ENCODE measurements around the gene ARHGAP18.

The ARHGAP18 gene

GRCh38 chr6:129635396-129636130, 74.4 kb downstream of the ARHGAP18 start:
- in situ Hi-C loops (cut with HindIII; ENCODE audit: low pct_ligation_motif_present, low pct_unique_long_range_greater_than_20kb, low sequenced_read_pairs) = no loop called here
- no peak for DNase-seq

- no peak for DNase-seq
- in situ Hi-C loops (cut with HindIII; ENCODE audit: low pct_ligation_motif_present, low pct_unique_long_range_greater_than_20kb, low sequenced_read_pairs) = no loop called here
Measured at GRCh38 chr6:129634411-129635230, 75.4 kb downstream of the ARHGAP18 start.

GRCh38 chr6:129633529-129633928, 76.4 kb downstream of the ARHGAP18 start:
- DNase-seq = no peak
- in situ Hi-C loops (cut with HindIII; ENCODE audit: low pct_ligation_motif_present, low pct_unique_long_range_greater_than_20kb, low sequenced_read_pairs) = no loop called here

- in situ Hi-C loops (cut with HindIII; ENCODE audit: low pct_ligation_motif_present, low pct_unique_long_range_greater_than_20kb, low sequenced_read_pairs) = no loop called here
- no peak for DNase-seq
Measured at GRCh38 chr6:129632172-129632613, 77.8 kb downstream of the ARHGAP18 start.

GRCh38 chr6:129631070-129631469, 78.9 kb downstream of the ARHGAP18 start:
- DNase-seq = no peak
- in situ Hi-C loops (cut with HindIII; ENCODE audit: low pct_ligation_motif_present, low pct_unique_long_range_greater_than_20kb, low sequenced_read_pairs) = no loop called here

- in situ Hi-C loops (cut with HindIII; ENCODE audit: low pct_ligation_motif_present, low pct_unique_long_range_greater_than_20kb, low sequenced_read_pairs) = no loop called here
Measured at GRCh38 chr6:129630596-129630995, 79.4 kb downstream of the ARHGAP18 start.

GRCh38 chr6:129628101-129628815, 81.7 kb downstream of the ARHGAP18 start:
- in situ Hi-C loops (cut with HindIII; ENCODE audit: low pct_ligation_motif_present, low pct_unique_long_range_greater_than_20kb, low sequenced_read_pairs) = no loop called here
- DNase-seq = no peak

More at GRCh38 chr6:129630596-129630995, 79.4 kb downstream of the ARHGAP18 start:
- no peak for DNase-seq

- in situ Hi-C loops (cut with HindIII; ENCODE audit: low pct_ligation_motif_present, low pct_unique_long_range_greater_than_20kb, low sequenced_read_pairs) = no loop called here
- DNase-seq = no peak
Measured at GRCh38 chr6:129624488-129624887, 85.5 kb downstream of the ARHGAP18 start.

- no peak for DNase-seq
- in situ Hi-C loops (cut with HindIII; ENCODE audit: low pct_ligation_motif_present, low pct_unique_long_range_greater_than_20kb, low sequenced_read_pairs) = no loop called here
Measured at GRCh38 chr6:129623008-129623732, 86.8 kb downstream of the ARHGAP18 start.

GRCh38 chr6:129621252-129621651, 88.7 kb downstream of the ARHGAP18 start:
- in situ Hi-C loops (cut with HindIII; ENCODE audit: low pct_ligation_motif_present, low pct_unique_long_range_greater_than_20kb, low sequenced_read_pairs) = no loop called here
- peak; percentile 38 for DNase-seq

- in situ Hi-C loops (cut with HindIII; ENCODE audit: low pct_ligation_motif_present, low pct_unique_long_range_greater_than_20kb, low sequenced_read_pairs) = no loop called here
- DNase-seq = no peak
Measured at GRCh38 chr6:129620234-129620610, 89.8 kb downstream of the ARHGAP18 start.

GRCh38 chr6:129619579-129620233, 90.3 kb downstream of the ARHGAP18 start:
- in situ Hi-C loops (cut with HindIII; ENCODE audit: low pct_ligation_motif_present, low pct_unique_long_range_greater_than_20kb, low sequenced_read_pairs) = no loop called here
- no peak for DNase-seq

- DNase-seq = no peak
- in situ Hi-C loops (cut with HindIII; ENCODE audit: low pct_ligation_motif_present, low pct_unique_long_range_greater_than_20kb, low sequenced_read_pairs) = no loop called here
Measured at GRCh38 chr6:129617986-129618385, 92.0 kb downstream of the ARHGAP18 start.

GRCh38 chr6:129615496-129615895, 94.5 kb downstream of the ARHGAP18 start:
- in situ Hi-C loops (cut with HindIII; ENCODE audit: low pct_ligation_motif_present, low pct_unique_long_range_greater_than_20kb, low sequenced_read_pairs) = no loop called here
- DNase-seq = no peak

- in situ Hi-C loops (cut with HindIII; ENCODE audit: low pct_ligation_motif_present, low pct_unique_long_range_greater_than_20kb, low sequenced_read_pairs) = no loop called here
- no peak for DNase-seq
Measured at GRCh38 chr6:129615020-129615419, 95.0 kb downstream of the ARHGAP18 start.

GRCh38 chr6:129614464-129614863, 95.5 kb downstream of the ARHGAP18 start:
- no peak for DNase-seq
- in situ Hi-C loops (cut with HindIII; ENCODE audit: low pct_ligation_motif_present, low pct_unique_long_range_greater_than_20kb, low sequenced_read_pairs) = no loop called here

GRCh38 chr6:129612440-129612839, 97.5 kb downstream of the ARHGAP18 start:
- DNase-seq = no peak
- in situ Hi-C loops (cut with HindIII; ENCODE audit: low pct_ligation_motif_present, low pct_unique_long_range_greater_than_20kb, low sequenced_read_pairs) = no loop called here

- no peak for DNase-seq
- in situ Hi-C loops (cut with HindIII; ENCODE audit: low pct_ligation_motif_present, low pct_unique_long_range_greater_than_20kb, low sequenced_read_pairs) = no loop called here
Measured at GRCh38 chr6:129609635-129610034, 100.3 kb downstream of the ARHGAP18 start.
